ENCODE results near the gene PAPOLA. TPM values are rescaled to one million over a fixed set of nuclear protein-coding genes. Genes with fewer than 3 reads are reported as not detected.

PAPOLA gene
- 63.7 TPM for polyA plus RNA-seq (2012; ENCODE audit: insufficient read length, low read depth)

GRCh38 chr14:96501740-96502620 lies at the start of gene PAPOLA:
Gene PAPOLA, plus strand, starts transcription at chr14:96502382. Its CDS starts 211 bp downstream, at chr14:96502593.
- TF ChIP-seq FOXP2 (optimal IDR thresholded peaks at IDR 0.05; ENCODE audit: borderline replicate concordance, extremely low read depth, extremely low read length, insufficient read depth) (no peak), TAF1 (IDR thresholded peaks at IDR 0.05; ENCODE audit: borderline replicate concordance, insufficient read depth, low read length) (peak; percentile 69), POLR2AphosphoS5 (IDR thresholded peaks at IDR 0.05; ENCODE audit: low read depth, low read length) (peak; percentile 79)

- TF ChIP-seq FOXP2 (optimal IDR thresholded peaks at IDR 0.05; ENCODE audit: borderline replicate concordance, extremely low read depth, extremely low read length, insufficient read depth) (no peak), REST (IDR thresholded peaks at IDR 0.05; ENCODE audit: insufficient read depth in 1 of 2, low read depth in 2 of 2, low read length in 2 of 2) (no peak), TAF1 (IDR thresholded peaks at IDR 0.05; ENCODE audit: borderline replicate concordance, insufficient read depth, low read length) (no peak), POLR2AphosphoS5 (IDR thresholded peaks at IDR 0.05; ENCODE audit: low read depth, low read length) (no peak), SIN3A (IDR thresholded peaks at IDR 0.05; ENCODE audit: borderline replicate concordance, insufficient read depth, low read length) (no peak)
These were observed 49.5 kb upstream of the PAPOLA start for GRCh38 chr14:96452684-96453083.

GRCh38 chr14:96455588-96455987 lies 46.6 kb upstream of the PAPOLA start:
- TF ChIP-seq TAF1 (IDR thresholded peaks at IDR 0.05; ENCODE audit: borderline replicate concordance, insufficient read depth, low read length): no peak
- TF ChIP-seq POLR2AphosphoS5 (IDR thresholded peaks at IDR 0.05; ENCODE audit: low read depth, low read length): no peak
- TF ChIP-seq SIN3A (IDR thresholded peaks at IDR 0.05; ENCODE audit: borderline replicate concordance, insufficient read depth, low read length): no peak
- no peak for TF ChIP-seq FOXP2 (optimal IDR thresholded peaks at IDR 0.05; ENCODE audit: borderline replicate concordance, extremely low read depth, extremely low read length, insufficient read depth)
- no peak for TF ChIP-seq REST (IDR thresholded peaks at IDR 0.05; ENCODE audit: insufficient read depth in 1 of 2, low read depth in 2 of 2, low read length in 2 of 2)

- no peak for TF ChIP-seq POLR2AphosphoS5 (IDR thresholded peaks at IDR 0.05; ENCODE audit: low read depth, low read length)
- TF ChIP-seq FOXP2 (optimal IDR thresholded peaks at IDR 0.05; ENCODE audit: borderline replicate concordance, extremely low read depth, extremely low read length, insufficient read depth): no peak
- no peak for TF ChIP-seq REST (IDR thresholded peaks at IDR 0.05; ENCODE audit: insufficient read depth in 1 of 2, low read depth in 2 of 2, low read length in 2 of 2)
- no peak for TF ChIP-seq SIN3A (IDR thresholded peaks at IDR 0.05; ENCODE audit: borderline replicate concordance, insufficient read depth, low read length)
- TF ChIP-seq TAF1 (IDR thresholded peaks at IDR 0.05; ENCODE audit: borderline replicate concordance, insufficient read depth, low read length): no peak
These were observed 42.3 kb upstream of the PAPOLA start for GRCh38 chr14:96459851-96460250.

DNA sequence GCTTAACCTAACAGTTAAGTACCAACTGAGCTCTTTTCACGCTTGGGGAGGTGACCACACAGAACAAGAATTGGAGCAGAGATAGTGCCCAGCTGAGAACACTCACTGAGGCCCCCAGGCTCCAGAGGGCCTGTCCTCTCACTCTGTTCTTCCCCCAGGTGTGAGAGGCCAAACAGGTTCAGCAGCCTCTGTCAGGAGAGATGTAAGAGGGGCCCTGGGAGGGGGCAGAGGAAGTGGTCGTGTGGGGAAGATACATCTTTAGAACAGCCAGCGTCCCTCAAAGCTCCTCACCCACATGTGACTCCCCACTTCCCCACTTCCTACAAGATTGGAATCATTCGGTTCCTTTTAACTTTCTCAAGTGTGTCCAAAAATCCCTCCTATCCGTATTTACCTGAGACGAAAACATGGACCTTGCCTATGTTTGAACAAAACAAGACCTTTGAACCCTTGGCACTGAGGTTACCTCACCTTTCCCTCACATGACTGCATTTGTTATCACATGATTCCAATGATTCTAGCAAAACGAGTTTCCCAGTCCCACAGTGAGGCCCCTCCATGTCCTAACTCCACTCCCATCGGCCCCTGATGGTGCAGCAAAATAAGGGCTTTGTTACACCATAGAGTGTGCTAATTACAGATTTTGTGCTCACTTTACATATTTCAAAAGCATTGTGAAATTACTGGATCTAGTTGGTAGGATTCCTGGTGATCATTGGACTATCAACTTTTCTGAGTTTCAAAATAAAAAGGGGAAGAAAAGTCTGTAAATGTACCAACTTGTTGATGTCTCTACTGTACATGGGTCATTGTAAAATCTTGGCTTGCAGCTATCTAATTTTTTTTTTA lies 40.0 kb upstream of the PAPOLA start:
- TF ChIP-seq FOXP2 (optimal IDR thresholded peaks at IDR 0.05; ENCODE audit: borderline replicate concordance, extremely low read depth, extremely low read length, insufficient read depth) (no peak), REST (IDR thresholded peaks at IDR 0.05; ENCODE audit: insufficient read depth in 1 of 2, low read depth in 2 of 2, low read length in 2 of 2) (no peak), SIN3A (IDR thresholded peaks at IDR 0.05; ENCODE audit: borderline replicate concordance, insufficient read depth, low read length) (no peak), TAF1 (IDR thresholded peaks at IDR 0.05; ENCODE audit: borderline replicate concordance, insufficient read depth, low read length) (no peak), POLR2AphosphoS5 (IDR thresholded peaks at IDR 0.05; ENCODE audit: low read depth, low read length) (no peak)

Measured in PFSK-1 (cell line).